Adipocyte (in vitro differentiated cells): ENCODE measurements around the gene LRRC63.
"Not testable (repeated sequence)": the region's sequence is repeated elsewhere in the genome, so short reads cannot be mapped to it uniquely, and the experiment has no call there.

ENCODE experiments used
- DNase-seq: peaks from one replicate; pipeline ENCODE4 v3.0.0-alpha.2; 2015; ENCODE audit warnings: low read depth
- H3K27me3 ChIP-seq: replicated peaks from 2 replicates; pipeline ENCODE4 v1.7.0; 2013; ENCODE audit warnings: mild to moderate bottlenecking, low read length, moderate library complexity; ENCODE audit not compliant: control insufficient read depth, insufficient read depth
- H3K36me3 ChIP-seq: 2 replicates; pipeline ENCODE4 v1.7.0; 2013; ENCODE audit warnings: low read length, mild to moderate bottlenecking, moderate library complexity; ENCODE audit not compliant: control insufficient read depth, insufficient read depth, severe bottlenecking
- H3K4me1 ChIP-seq: 2 replicates; pipeline ENCODE4 v1.7.0; 2013; ENCODE audit warnings: mild to moderate bottlenecking, low read length, moderate library complexity; ENCODE audit not compliant: control insufficient read depth, insufficient read depth
- H3K4me3 ChIP-seq: 2 replicates; pipeline ENCODE4 v1.7.0; 2013; ENCODE audit warnings: mild to moderate bottlenecking, low read length, moderate library complexity
- H3K9ac ChIP-seq: 2 replicates; pipeline ENCODE4 v1.7.0; 2013; ENCODE audit warnings: mild to moderate bottlenecking, low read length, moderate library complexity
- H3K9me3 ChIP-seq: 2 replicates; pipeline ENCODE4 v1.7.0; 2013; ENCODE audit warnings: mild to moderate bottlenecking, low read length, moderate library complexity; ENCODE audit not compliant: control insufficient read depth

LRRC63 gene

DNA sequence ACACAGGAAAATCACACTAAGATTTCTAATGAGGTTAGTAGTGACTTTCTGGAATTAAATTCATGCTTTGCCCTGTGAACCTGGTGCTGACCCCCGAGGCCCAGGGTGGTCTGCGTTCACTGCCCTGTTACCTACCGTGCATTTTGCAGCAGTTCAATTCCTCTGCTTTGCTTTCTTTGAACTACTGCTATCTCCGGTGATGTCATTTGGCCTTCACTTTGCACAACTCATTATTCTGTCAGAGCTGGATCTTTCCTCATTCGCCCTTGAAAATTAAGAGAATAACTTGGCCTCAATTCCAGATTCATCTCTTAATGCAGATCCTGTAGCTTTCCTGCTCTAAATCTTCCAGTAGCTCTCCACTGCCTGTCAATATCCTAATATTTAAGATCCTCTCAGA is 8.8 kb upstream of the LRRC63 start:
- no peak for DNase-seq
- H3K9me3 ChIP-seq = no peaks in the 10 kb centered on the region
- H3K36me3 ChIP-seq = no peaks in the 10 kb centered on the region
- no peak overlapping the region for H3K4me3 ChIP-seq
- H3K27me3 ChIP-seq = no peaks in the 10 kb centered on the region
- peaks cover 14% of the 10 kb centered on the region for H3K4me1 ChIP-seq
- no peak overlapping the region for H3K9ac ChIP-seq

DNA sequence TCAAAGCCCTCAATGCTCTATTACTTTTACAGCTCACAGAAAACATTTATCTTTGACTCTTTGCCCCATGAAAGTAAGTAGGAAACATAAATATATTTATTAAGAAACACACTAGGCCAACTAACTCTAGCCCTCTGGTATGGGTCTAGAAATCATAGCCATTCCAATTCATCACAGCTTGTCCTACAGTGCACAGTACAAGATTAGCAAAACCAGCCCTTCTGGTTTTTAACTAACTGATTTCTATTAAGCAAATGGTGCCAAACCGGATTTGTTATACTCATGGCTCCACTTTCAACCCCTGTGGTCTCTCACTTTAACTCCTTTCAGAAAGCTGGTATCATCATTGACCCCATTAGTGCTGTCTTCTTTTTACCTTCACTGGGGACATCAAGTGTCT is 5.6 kb upstream of the LRRC63 start:
- Histone ChIP-seq H3K36me3 (no peaks in the 10 kb centered on the region), H3K4me3 (no peak overlapping the region), H3K4me1 (peaks cover 6% of the 10 kb centered on the region), H3K27me3 (no peaks in the 10 kb centered on the region), H3K9me3 (no peaks in the 10 kb centered on the region), H3K9ac (no peak overlapping the region)
- DNase-seq = no peak

DNA sequence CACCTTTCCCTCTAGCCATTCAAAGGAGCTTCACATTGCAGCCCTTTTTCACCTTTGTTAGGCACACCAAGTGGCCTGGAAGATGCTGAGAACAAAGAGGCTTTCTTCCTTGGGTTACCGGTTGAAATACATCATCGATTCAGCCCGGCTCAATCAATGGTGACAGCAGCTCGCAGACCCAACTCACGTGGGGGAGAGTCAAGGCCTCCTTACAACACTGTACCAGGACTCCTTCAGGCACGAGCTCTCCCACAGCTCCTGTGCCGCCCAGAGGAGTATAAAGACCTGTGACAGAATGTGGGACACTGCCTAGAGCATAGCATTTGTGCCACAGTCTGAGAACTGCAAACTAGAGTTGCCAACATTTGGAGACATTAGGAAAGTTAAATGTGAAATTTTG is 3.9 kb upstream of the LRRC63 start:
- Histone ChIP-seq H3K9me3 (no peaks in the 10 kb centered on the region), H3K27me3 (no peaks in the 10 kb centered on the region), H3K36me3 (no peaks in the 10 kb centered on the region), H3K4me1 (peaks cover 7% of the 10 kb centered on the region), H3K4me3 (no peak overlapping the region), H3K9ac (no peak overlapping the region)
- DNase-seq = no peak

DNA sequence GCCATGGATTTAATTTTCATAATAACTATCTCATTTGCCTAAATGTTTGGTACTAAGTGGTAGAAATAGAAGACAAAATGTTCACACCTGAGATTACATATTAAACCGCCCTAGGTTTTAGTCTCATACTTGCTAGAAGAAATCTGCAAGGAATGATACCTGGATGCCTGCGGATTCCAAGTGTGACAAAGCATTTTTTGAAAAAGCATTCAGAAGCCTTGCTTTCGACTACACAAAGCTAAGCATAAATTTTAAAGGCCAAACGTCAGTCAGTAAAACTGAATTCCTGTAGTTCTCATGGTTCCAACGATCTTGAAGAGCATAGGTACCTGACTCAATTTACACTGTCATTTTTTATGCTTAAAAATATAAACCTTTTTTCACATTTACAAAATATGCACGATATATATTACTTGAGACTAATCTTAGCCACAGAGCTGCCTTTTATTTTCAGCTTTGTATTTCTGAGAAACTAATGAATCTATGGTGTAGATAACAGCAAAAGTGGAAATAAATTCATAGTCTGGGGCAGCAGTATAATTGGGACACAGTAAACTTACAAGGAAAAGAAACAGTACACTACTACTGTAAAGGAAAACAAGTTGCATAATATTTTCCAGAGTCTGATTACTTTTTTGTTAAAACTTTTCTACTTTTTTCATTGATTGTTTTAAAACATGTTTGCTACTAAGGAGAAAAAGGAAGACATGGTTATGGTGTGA is 1.2 kb upstream of the LRRC63 start:
- peak overlapping the region; percentile 85 for H3K9ac ChIP-seq
- no peak for DNase-seq
- H3K4me3 ChIP-seq = peak overlapping the region; percentile 97
- H3K9me3 ChIP-seq = no peaks in the 10 kb centered on the region
- no peaks in the 10 kb centered on the region for H3K36me3 ChIP-seq
- peaks cover 4% of the 10 kb centered on the region for H3K4me1 ChIP-seq
- H3K27me3 ChIP-seq = no peaks in the 10 kb centered on the region

DNA sequence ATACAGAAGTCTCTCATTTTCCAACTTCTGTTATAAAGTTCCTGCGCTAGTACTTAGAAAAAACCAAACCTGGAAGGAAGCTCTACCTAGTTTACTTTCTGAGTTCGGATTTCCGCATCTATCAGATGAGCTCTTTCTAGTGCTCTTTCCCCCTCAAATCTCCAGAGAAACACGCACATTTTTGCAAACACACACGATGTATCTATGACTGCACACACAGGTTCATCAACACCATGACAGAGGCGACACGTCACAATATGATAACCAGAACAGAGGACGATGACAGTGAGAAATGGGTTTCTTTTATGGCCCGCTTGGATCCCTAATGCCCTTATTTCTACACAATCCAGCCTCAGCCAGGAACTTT is 629 bp upstream of the LRRC63 start:
- Histone ChIP-seq H3K9ac (peak overlapping the region; percentile 85), H3K9me3 (no peaks in the 10 kb centered on the region), H3K4me1 (peaks cover 4% of the 10 kb centered on the region), H3K36me3 (no peaks in the 10 kb centered on the region), H3K4me3 (peak overlapping the region; percentile 97), H3K27me3 (no peaks in the 10 kb centered on the region)
- DNase-seq = peak; percentile 1

DNA sequence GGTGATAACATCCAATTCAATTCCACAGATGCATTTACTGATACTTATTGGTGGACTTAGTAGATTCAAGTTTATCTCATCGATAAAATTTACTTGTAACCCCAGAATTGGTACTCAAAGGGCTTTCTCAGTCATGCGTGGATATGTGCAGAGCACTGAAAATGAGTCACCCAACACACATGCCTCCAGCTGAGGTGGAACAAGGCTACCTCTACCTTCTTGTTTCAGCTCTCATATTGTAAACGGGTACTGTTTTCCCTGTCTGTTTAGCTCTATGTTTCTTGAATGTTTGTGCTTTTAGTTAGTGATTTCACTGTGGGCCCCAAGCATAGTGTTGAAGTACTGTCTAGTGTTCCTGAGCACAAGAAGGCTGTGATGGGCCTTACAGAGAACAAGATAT is 1.5 kb downstream of the LRRC63 start:
- no peak for DNase-seq
- no peak overlapping the region for H3K9ac ChIP-seq
- H3K4me1 ChIP-seq = peaks cover 4% of the 10 kb centered on the region
- H3K4me3 ChIP-seq = no peak overlapping the region
- no peaks in the 10 kb centered on the region for H3K9me3 ChIP-seq
- H3K27me3 ChIP-seq = no peaks in the 10 kb centered on the region
- no peaks in the 10 kb centered on the region for H3K36me3 ChIP-seq

DNA sequence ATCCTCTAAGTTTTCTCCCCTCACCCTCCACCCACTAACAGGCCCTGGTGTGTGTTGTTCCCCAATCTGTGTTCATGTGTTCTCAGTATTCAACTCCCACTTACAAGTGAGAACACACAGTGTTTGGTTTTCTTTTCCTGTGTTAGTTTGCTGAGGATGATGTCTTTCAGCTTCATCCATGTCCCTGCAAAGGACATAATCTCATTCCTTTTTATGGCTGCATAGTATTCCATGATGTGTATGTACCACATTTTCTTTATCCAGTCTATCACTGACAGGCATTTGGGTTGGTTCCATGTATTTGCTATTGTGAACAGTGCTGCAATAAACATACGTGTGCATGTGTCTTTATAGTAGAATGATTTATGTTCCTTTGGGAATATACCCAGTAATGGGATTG is 3.0 kb downstream of the LRRC63 start:
- not testable (repeated sequence) for H3K36me3 ChIP-seq, H3K9ac ChIP-seq, DNase-seq, H3K27me3 ChIP-seq, H3K4me3 ChIP-seq, H3K9me3 ChIP-seq, H3K4me1 ChIP-seq

DNA sequence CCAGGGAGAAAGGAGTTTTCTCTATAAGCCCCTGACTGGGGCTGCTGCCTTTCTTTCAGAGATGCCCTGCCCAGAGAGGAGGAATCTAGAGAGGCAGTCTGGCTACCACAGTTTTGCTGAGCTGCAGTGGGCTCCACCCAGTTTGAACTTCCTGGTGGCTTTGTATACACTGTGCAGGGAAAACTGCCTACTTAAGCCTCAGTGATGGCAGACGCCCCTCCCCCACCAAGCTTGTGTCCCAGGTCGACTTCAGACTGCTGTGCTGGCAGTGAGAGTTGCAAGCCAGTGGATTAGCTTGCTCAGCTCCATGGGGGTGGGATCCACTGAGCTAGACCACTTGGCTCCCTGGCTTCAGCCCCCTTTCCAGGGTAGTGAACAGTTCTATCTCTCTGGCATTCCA is 8.5 kb downstream of the LRRC63 start:
- H3K36me3 ChIP-seq, DNase-seq, H3K4me3 ChIP-seq: not testable (repeated sequence)

DNA sequence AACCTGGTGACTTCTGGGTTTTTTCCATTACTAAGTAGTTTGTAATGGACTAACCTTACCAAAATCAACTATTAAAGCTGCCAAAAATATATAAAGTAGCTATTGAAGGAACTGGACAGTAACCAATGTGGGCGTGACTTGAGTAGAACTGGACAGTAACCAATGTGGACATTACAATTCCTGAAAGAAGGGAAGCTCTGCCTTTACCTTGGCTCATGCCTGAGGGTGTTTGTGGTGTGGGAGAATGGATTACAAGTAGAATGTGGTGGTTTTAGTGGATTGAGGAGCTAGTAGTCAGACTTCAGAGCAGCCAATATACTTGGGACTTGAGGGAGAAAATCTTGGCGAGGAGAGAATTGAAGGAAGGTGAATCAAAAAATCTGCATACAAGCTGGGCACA is 17.5 kb downstream of the LRRC63 start:
- Histone ChIP-seq H3K9ac (no peak overlapping the region), H3K9me3 (no peaks in the 10 kb centered on the region), H3K27me3 (no peaks in the 10 kb centered on the region), H3K4me1 (no peaks in the 10 kb centered on the region), H3K4me3 (no peak overlapping the region), H3K36me3 (no peaks in the 10 kb centered on the region)
- no peak for DNase-seq

More for the DNA sequence above, 8.5 kb downstream of the LRRC63 start:
- not testable (repeated sequence) for H3K4me1 ChIP-seq, H3K9ac ChIP-seq, H3K9me3 ChIP-seq, H3K27me3 ChIP-seq

DNA sequence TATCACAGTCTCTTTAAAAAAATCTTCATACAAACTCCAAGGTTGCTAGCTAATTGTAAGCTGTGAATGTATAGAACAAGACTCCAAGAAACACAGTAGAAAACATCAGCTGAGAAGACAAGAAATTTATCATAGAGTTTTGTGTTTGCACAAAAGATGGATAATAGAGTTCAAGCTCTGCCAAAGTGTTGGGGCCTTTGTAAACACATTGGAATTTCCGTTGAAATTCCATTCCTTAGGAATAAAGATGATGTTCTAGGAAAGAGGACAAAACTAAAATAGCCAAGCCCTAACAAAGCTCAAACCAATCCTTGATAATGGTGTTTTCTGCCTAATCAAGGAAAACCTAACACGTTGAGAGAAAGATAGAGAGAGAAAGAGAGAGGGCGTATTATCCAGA is 20.6 kb downstream of the LRRC63 start:
- H3K36me3 ChIP-seq = no peaks in the 10 kb centered on the region
- H3K9ac ChIP-seq = no peak overlapping the region
- no peaks in the 10 kb centered on the region for H3K27me3 ChIP-seq
- H3K9me3 ChIP-seq = peaks cover 12% of the 10 kb centered on the region
- DNase-seq = no peak
- no peak overlapping the region for H3K4me3 ChIP-seq
- no peaks in the 10 kb centered on the region for H3K4me1 ChIP-seq

DNA sequence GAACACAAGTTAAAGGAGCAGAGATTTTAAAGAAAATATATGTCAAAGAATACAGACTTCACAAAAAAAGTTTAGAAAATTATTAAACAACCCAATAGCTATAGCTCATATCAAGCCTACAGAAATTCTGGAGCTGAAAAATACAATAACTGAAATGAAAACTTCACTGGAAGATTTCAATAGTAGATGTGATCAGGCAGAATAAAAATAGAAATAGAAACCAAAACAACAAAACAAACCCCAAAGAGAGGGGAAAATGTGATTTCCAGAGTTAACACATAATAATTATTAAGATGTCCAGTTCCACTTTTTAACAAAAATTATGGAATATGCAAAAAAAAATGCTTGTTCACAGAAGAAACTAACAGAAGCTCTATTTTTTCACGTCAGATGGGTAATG is 23.6 kb downstream of the LRRC63 start:
- no peaks in the 10 kb centered on the region for H3K27me3 ChIP-seq
- no peak overlapping the region for H3K4me3 ChIP-seq
- H3K4me1 ChIP-seq = no peaks in the 10 kb centered on the region

DNA sequence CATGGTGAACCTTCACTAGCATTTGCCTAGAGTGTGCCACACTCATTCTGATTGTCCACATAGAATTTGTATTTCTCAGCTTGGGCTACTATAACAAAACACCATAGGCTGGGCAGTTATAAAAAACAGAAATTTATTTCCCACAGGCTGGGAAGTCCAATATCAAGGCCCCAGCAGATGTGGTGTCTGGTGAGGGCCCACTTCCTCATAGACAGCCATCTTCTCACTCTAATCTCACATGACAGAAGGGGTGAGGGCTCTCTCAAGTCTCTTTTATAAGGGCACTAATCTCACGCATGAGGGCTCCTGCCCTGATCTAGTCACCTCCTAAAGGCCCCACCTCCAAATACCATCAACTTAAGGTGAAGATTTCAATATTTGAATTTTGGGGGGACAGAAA is 53.6 kb downstream of the LRRC63 start:
- Histone ChIP-seq H3K27me3 (no peaks in the 10 kb centered on the region), H3K36me3 (no peaks in the 10 kb centered on the region), H3K9ac (no peak overlapping the region), H3K4me3 (no peak overlapping the region), H3K4me1 (no peaks in the 10 kb centered on the region), H3K9me3 (no peaks in the 10 kb centered on the region)
- DNase-seq = no peak

More for the DNA sequence above, 23.6 kb downstream of the LRRC63 start:
- no peaks in the 10 kb centered on the region for H3K36me3 ChIP-seq
- peaks cover 12% of the 10 kb centered on the region for H3K9me3 ChIP-seq
- H3K9ac ChIP-seq = no peak overlapping the region
- DNase-seq = no peak
